GM19372 (cell line): ENCODE measurements around the gene RND2.
A peak's percentile ranks its signal among the peaks of the same experiment; 100 is the strongest.

ENCODE experiments used
- ATAC-seq: cut with Tn5 transposase; IDR thresholded peaks from one replicate; pipeline ENCODE4 v1.9.1; 2021; ENCODE audit warnings: mild to moderate bottlenecking, low read depth, moderate library complexity; ENCODE audit not compliant: unreplicated experiment

The RND2 gene

DNA sequence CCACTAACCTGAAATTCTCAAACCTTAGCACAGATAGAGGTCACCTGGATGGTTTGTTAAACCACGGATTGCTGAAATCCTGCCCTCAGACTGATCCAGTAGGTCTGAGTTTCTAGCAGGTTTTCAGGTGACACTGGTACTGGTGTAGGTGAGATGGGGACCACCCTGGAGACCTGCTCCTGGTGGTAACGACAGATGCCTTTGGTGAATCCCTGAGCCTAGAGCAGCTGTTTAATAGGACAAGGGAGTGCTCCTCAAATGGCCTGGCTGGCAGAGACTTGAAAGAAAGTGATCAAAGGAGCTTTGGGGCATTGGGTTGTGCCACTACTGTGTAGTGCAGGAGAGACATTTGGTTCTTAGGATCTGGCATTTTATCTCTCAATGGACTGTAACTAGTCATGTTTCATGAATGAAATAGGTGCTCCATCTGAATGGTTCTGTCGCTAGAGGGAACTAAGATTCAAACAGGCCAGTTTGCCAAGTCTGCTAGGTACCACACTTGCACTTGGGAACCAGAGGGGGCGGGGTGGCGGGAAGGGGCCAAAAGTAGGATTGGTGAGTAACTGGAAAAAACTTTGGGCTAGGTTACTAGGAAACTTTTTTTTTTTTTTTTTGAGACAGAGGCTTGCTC is 21.4 kb upstream of the RND2 start:
- no peak for ATAC-seq

DNA sequence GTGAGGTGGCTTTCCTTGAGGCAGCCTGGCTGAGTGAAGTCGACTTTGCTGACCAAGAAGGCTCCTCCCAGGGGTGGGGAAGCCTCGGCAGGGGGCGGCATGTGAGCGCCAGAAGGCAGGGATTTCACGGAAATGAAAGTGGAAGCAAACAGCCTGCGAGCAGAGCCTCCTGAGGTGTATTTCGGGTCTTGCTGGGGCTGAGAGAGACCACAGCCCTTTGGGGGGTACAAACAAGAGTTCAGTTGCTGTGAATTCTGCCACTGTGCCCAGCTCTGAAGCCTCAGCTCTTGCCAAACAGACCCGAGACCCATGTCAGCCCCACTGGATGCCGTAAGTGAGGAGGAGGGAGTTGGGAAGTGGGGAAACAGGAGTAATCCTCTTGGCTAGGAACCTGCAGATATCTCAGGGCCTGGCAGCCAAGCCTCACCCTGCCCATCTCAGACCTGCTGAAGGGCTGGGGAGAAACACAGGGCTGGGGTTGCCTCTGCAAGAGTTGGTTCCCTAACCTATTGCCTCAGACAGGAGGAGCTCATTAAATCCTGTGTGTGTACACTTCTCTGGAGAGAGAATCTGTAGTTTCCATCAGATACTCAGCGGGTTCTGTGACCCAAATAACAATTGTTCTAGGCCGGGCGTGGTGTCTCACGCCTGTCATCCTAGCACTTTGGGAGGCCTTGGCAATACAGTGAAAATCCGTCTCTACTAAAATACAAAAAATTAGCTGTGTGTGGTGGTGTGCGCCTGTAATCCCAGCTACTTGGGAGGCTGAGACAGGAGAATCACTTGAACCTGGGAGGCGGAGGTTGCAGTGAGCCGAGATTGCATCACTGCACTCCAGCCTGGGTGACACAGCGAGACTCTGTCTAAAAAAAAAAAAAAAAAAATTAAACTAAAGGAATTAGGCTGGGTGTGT is 18.1 kb upstream of the RND2 start, which contains the start of gene IFI35:
IFI35 (plus strand) TSS at position 146 of the 913 bp plus-strand sequence; CDS start at position 310, 164 bp downstream.
- ATAC-seq: no peak

DNA sequence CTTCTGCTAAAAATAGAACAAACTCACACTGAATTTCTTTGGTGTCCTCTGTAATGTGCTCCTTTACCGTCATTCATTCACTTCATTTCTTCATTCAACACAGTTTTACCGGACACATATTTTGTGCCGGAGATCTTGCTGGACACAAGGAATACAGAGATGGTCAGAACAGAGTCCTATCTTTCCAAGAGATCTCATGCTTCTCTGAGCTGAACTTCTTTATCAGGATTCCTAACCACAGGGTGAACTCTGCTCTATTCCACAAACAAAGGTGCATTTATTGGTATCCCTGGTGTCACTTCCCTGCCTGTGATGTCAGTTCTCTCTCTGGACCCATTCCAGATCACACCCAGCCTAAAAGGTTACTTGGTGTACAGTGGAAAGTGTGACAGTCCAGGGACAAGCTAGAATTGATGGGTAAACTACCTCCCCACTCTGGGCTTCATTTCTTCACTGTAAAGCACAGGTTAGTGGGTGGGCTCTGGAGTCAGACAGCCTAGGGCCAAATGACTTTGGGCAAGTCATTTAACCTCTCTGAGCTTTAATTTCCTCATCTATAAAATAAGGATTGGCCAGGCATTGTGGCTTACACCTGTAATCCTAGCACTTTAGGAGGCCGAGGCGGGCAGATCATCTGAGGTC is 14.2 kb upstream of the RND2 start:
- ATAC-seq: no peak

- no peak for ATAC-seq
These were observed 13.1 kb upstream of the RND2 start for GRCh38 chr17:43011728-43012472.

GRCh38 chr17:43013296-43013695 is 11.7 kb upstream of the RND2 start:
- no peak for ATAC-seq

GRCh38 chr17:43014020-43014648 is 10.9 kb upstream of the RND2 start:
- ATAC-seq: no peak

GRCh38 chr17:43014649-43015542 is 10.1 kb upstream of the RND2 start:
- no peak for ATAC-seq

GRCh38 chr17:43015579-43015978 is 9.5 kb upstream of the RND2 start:
- no peak for ATAC-seq

- ATAC-seq: no peak
These were observed 8.8 kb upstream of the RND2 start for GRCh38 chr17:43016216-43016615.

DNA sequence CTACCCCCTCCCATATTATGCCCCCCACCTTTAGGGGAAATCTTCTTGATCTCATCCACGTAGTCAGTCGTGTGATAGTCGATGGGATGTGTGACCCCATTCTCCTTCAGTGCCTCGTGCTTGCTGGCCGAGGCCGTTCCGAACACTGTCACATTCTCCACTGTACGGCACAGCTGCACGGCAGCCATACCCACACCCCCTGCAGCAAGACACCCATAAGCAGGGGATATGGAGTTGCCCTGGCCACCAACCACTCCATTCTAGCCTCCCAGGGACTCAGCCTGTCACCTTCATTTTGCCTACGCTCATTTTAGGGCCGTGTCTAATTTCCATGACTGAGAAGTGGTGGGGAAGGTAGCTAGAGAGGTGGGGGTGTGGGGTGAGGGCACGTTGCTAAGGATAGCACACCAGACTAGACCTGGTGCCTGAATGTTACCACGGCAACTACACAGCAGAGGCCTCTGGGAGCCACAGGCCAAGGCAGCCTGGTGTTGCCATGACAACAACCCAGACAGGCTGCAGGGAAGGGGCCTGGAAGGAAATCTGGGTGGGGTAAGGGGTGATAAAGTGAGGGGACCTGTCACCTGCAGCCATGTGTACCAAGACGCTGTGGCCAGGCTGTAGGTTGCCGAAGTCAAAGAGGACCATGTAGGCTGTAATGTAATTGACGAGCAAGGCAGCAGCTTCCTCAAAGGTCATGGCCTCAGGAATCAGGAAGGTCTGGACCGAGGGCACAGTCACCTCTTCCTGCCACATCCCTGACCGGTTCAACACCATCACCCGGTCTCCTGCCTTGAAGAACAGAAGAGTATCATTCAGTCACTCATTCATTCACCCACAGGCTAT is 6.8 kb upstream of the RND2 start:
- no peak for ATAC-seq

GRCh38 chr17:43018932-43019331 is 6.1 kb upstream of the RND2 start:
- ATAC-seq: no peak

- no peak for ATAC-seq
These were observed 5.6 kb upstream of the RND2 start for GRCh38 chr17:43019418-43019817.

- no peak for ATAC-seq
These were observed 4.9 kb upstream of the RND2 start for GRCh38 chr17:43020030-43020621.

DNA sequence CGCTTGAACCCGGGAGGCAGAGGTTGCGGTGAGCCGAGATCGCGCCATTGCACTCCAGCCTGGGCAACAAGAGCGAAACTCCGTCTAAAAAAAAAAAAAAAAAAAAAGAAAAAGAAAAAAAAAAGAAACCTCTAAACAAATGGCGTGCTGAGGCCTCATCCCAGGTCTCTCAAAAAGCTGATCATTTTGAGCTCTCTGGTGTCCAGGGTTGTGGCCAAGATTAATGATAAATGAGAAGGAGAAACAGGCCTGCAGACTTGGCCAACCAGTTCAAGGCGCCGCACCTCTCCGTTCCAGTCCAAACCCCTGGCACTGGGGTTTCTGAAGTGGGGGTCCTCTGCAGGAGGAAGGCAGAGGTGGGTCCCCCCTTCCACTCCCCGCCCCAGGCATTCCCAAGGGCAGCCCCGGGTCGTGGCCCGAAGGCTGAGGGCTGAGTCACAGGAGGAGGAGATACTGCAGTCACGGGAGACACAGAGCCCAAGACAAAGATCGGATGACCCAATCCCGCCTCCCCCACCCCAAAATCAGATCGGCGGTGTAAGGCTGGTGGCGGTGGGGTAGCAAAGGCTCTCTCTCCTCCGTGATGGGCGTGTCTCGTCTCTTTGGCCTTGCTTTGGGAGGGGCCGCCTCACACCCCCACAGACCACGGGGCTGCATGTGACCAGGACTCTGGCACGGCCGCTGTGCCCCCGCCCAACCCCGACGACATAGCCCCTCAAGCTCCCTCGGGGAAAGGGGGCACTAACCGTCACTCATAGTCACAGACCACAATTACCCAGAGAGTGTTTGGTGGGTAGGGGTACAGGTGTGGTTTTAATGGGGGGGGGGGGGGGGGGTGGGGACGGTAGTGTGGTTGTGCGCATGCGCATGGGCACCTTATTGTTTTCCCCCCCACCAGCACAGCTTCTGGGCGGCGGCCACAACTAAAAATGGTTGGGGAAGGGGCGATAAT is 4.0 kb upstream of the RND2 start:
- ATAC-seq: no peak

DNA sequence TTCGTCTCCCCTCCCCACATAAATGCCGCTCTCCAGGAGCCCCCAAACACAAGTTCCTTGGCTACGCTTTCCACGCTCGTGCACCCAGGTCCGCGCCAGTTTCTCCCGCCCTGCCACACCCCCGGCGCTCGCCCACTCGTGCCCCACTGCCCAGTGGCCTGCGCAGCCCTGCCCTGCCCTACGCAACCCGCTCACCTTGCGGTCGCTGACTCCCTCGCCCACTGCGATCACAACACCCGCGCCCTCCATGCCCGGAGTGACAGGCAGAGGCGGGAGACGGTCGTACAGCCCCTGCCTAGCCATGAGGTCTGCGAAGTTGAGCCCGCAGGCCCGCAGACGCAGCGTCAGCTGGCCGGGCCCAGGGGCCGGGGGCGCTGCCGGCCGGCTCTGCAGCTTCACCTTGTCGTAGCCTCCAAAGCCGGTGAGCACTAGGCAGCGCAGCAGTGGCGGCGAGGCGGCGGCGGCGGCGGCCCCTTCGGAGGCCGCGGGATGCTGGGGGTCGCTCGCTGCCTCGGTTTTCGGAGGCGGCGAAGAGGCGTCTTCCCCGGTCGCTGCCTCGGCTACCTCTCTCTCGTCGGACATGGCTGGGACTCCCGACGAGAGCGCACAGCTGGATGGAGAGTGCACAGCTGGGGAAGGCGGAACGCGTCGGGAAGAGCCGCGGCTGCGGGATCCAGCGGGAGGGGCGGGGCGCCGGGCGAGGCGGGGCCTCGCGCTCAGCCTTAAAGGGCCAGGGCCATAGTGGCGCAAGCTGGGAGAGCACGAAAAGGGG is 3.1 kb upstream of the RND2 start, which contains the start of gene VAT1:
VAT1 (minus strand) TSS at position 645 of the 772 bp plus-strand sequence; CDS start at position 582, 63 bp downstream.
- peak; percentile 46 for ATAC-seq

GRCh38 chr17:43025290-43025657 is 243 bp downstream of the RND2 start:
- ATAC-seq: no peak
